ENCODE results near the gene SLC9A3.
A peak's percentile ranks its signal among the peaks of the same experiment; 100 is the strongest.

SLC9A3 gene

GRCh38 chr5:425714-426113 lies 98.5 kb downstream of the SLC9A3 start (continued):
- no peak for TF ChIP-seq ZNF580 (tag by site-specific recombination; IDR thresholded peaks at IDR 0.05)
- TF ChIP-seq SP7 (tag by site-specific recombination; IDR thresholded peaks at IDR 0.05) = no peak

- Histone ChIP-seq H3K4me1 (ENCODE audit: control insufficient read depth, insufficient read depth, low read length) (0 out of 2 replicates have a peak, but pooled peaks cover 2% of the 10 kb centered on the region), H3K27ac (ENCODE audit: extremely low read depth, low read depth, low read length) (no peak overlapping the region), H3K9me3 (ENCODE audit: control insufficient read depth, insufficient read depth, low read depth, low read length) (no peaks in the 10 kb centered on the region), H3K36me3 (ENCODE audit: control insufficient read depth in 2 of 2, insufficient read depth in 1 of 2, low read length in 2 of 2) (peaks cover 0 to 38% of the 10 kb centered on the region in 2 experiments; a peak in 2 of 3 replicates), H3K4me3 (ENCODE audit: low read depth, low read length) (no peak overlapping the region)
- ChIA-PET POLR2A (interaction anchor here (1.0 kb wide), 1 partner anchor 25 kb away, joined by 3 read pairs; no protein-coding TSS in a partner anchor), CTCF (interaction anchor here (0.6 to 2.4 kb wide), 7 partner anchors 20 to 139 kb away, joined by 3 to 15 read pairs (median 4); no protein-coding TSS in a partner anchor)
- TF ChIP-seq ZXDB (tag by site-specific recombination; IDR thresholded peaks at IDR 0.05) (no peak), ZFHX2 (tag by site-specific recombination; conservative IDR thresholded peaks at IDR 0.05) (0 out of 2 replicates have a peak, but pooled peaks have one; percentile 2), ZNF157 (tag by site-specific recombination; IDR thresholded peaks at IDR 0.05) (no peak), EGR2 (tag by site-specific recombination; IDR thresholded peaks at IDR 0.05; ENCODE audit: low read depth) (0 out of 2 replicates have a peak, but pooled peaks have one; percentile 4), GLIS2 (tag by site-specific recombination; IDR thresholded peaks at IDR 0.05) (peak; percentile 36; the same call in 1 of the 2 replicates)
Observed at GRCh38 chr5:424301-425110, 99.7 kb downstream of the SLC9A3 start.

- CTCF ChIA-PET = interaction anchor here (1.0 to 2.4 kb wide), 5 partner anchors 9 to 107 kb away, joined by 3 to 15 read pairs (median 3); no protein-coding TSS in a partner anchor
- Histone ChIP-seq H3K36me3 (ENCODE audit: control insufficient read depth in 2 of 2, insufficient read depth in 1 of 2, low read length in 2 of 2) (peaks cover 0 to 34% of the 10 kb centered on the region in 2 experiments; a peak in 2 of 3 replicates), H3K4me1 (ENCODE audit: control insufficient read depth, insufficient read depth, low read length) (0 out of 2 replicates have a peak, but pooled peaks cover 2% of the 10 kb centered on the region), H3K9me3 (ENCODE audit: control insufficient read depth, insufficient read depth, low read depth, low read length) (no peaks in the 10 kb centered on the region), H3K4me3 (ENCODE audit: low read depth, low read length) (no peak overlapping the region), H3K27ac (ENCODE audit: extremely low read depth, low read depth, low read length) (no peak overlapping the region)
- TF ChIP-seq EGR2 (tag by site-specific recombination; IDR thresholded peaks at IDR 0.05; ENCODE audit: low read depth) = peak; percentile 56
- TF ChIP-seq ZFHX2 (tag by site-specific recombination; conservative IDR thresholded peaks at IDR 0.05) = peak; percentile 70
- no peak for TF ChIP-seq ZNF248 (tag by site-specific recombination; IDR thresholded peaks at IDR 0.05)
- peak; percentile 59 for TF ChIP-seq REST (tag by site-specific recombination; IDR thresholded peaks at IDR 0.05)
- 0 out of 2 replicates have a peak, but pooled peaks have one; percentile 20 for TF ChIP-seq KLF9 (tag by site-specific recombination; IDR thresholded peaks at IDR 0.05; ENCODE audit: low read depth)
- TF ChIP-seq, protein P1, sequence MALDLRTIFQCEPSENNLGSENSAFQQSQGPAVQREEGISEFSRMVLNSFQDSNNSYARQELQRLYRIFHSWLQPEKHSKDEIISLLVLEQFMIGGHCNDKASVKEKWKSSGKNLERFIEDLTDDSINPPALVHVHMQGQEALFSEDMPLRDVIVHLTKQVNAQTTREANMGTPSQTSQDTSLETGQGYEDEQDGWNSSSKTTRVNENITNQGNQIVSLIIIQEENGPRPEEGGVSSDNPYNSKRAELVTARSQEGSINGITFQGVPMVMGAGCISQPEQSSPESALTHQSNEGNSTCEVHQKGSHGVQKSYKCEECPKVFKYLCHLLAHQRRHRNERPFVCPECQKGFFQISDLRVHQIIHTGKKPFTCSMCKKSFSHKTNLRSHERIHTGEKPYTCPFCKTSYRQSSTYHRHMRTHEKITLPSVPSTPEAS (tag by site-specific recombination; IDR thresholded peaks at IDR 0.05) = no peak
- no peak for TF ChIP-seq KLF10 (tag by site-specific recombination; IDR thresholded peaks at IDR 0.05)
- no peak for TF ChIP-seq ZNF324 (tag by site-specific recombination; IDR thresholded peaks at IDR 0.05)
- POLR2A ChIA-PET = interaction anchor here (1.0 kb wide), 1 partner anchor 24 kb away, joined by 3 read pairs; no protein-coding TSS in a partner anchor
Observed at GRCh38 chr5:423626-424261, 100.5 kb downstream of the SLC9A3 start.
